ENCODE results near the gene LEMD1.
"Not testable (repeated sequence)": the region's sequence is repeated elsewhere in the genome, so short reads cannot be mapped to it uniquely, and the experiment has no call there.

LEMD1 gene

GRCh38 chr1:205373022-205373797, 48.6 kb downstream of the LEMD1 start:
- Histone ChIP-seq H3K4me3 (no peak overlapping the region), H3K4me1 (peaks cover 43% of the 10 kb centered on the region), H3K27ac (no peak overlapping the region), H3K36me3 (no peaks in the 10 kb centered on the region), H3K9me3 (no peaks in the 10 kb centered on the region), H3K4me2 (peak overlapping the region; percentile 74), H3K9ac (no peak overlapping the region), H3K27me3 (no peaks in the 10 kb centered on the region), H4K20me1 (no peaks in the 10 kb centered on the region)
- no peak for TF ChIP-seq Cebpa-rat (IDR thresholded peaks at IDR 0.05)

- Histone ChIP-seq H3K4me2 (peak overlapping the region; percentile 74; the same call in 1 of the 2 replicates), H3K27ac (no peak overlapping the region), H3K27me3 (no peaks in the 10 kb centered on the region), H4K20me1 (no peaks in the 10 kb centered on the region), H3K36me3 (no peaks in the 10 kb centered on the region), H3K9ac (no peak overlapping the region), H3K4me3 (no peak overlapping the region), H3K4me1 (peaks cover 43% of the 10 kb centered on the region), H3K9me3 (no peaks in the 10 kb centered on the region)
- no peak for TF ChIP-seq Cebpa-rat (IDR thresholded peaks at IDR 0.05)
Measured at GRCh38 chr1:205371871-205372660, 49.8 kb downstream of the LEMD1 start.

- no peak overlapping the region for H3K27ac ChIP-seq
- H3K9me3 ChIP-seq = no peaks in the 10 kb centered on the region
- no peak overlapping the region for H3K4me2 ChIP-seq
- no peaks in the 10 kb centered on the region for H3K36me3 ChIP-seq
- H3K4me3 ChIP-seq = no peak overlapping the region
- no peak overlapping the region for H3K9ac ChIP-seq
- peaks cover 47% of the 10 kb centered on the region for H3K4me1 ChIP-seq
- no peaks in the 10 kb centered on the region for H3K27me3 ChIP-seq
- no peaks in the 10 kb centered on the region for H4K20me1 ChIP-seq
- no peak for TF ChIP-seq Cebpa-rat (IDR thresholded peaks at IDR 0.05)
Measured at GRCh38 chr1:205370780-205371179, 51.1 kb downstream of the LEMD1 start.

- TF ChIP-seq Cebpa-rat (IDR thresholded peaks at IDR 0.05) = no peak
- H3K27ac ChIP-seq = no peak overlapping the region
- no peak overlapping the region for H3K4me2 ChIP-seq
- no peak overlapping the region for H3K9ac ChIP-seq
- no peaks in the 10 kb centered on the region for H3K9me3 ChIP-seq
- H4K20me1 ChIP-seq = no peaks in the 10 kb centered on the region
- no peaks in the 10 kb centered on the region for H3K27me3 ChIP-seq
- peaks cover 38% of the 10 kb centered on the region for H3K4me1 ChIP-seq
- H3K36me3 ChIP-seq = no peaks in the 10 kb centered on the region
- no peak overlapping the region for H3K4me3 ChIP-seq
Measured at GRCh38 chr1:205369701-205370123, 52.1 kb downstream of the LEMD1 start.

GRCh38 chr1:205368478-205368877, 53.4 kb downstream of the LEMD1 start:
- Histone ChIP-seq H3K9ac (no peak overlapping the region), H3K36me3 (no peaks in the 10 kb centered on the region), H3K4me2 (no peak overlapping the region), H4K20me1 (no peaks in the 10 kb centered on the region), H3K4me3 (no peak overlapping the region), H3K9me3 (no peaks in the 10 kb centered on the region), H3K4me1 (peaks cover 26% of the 10 kb centered on the region), H3K27me3 (no peaks in the 10 kb centered on the region), H3K27ac (no peak overlapping the region)
- no peak for TF ChIP-seq Cebpa-rat (IDR thresholded peaks at IDR 0.05)

- no peaks in the 10 kb centered on the region for H3K27me3 ChIP-seq
- no peak for TF ChIP-seq Cebpa-rat (IDR thresholded peaks at IDR 0.05)
- no peaks in the 10 kb centered on the region for H4K20me1 ChIP-seq
- peak overlapping the region; percentile 36 for H3K4me2 ChIP-seq
- H3K9ac ChIP-seq = no peak overlapping the region
- peaks cover 8% of the 10 kb centered on the region for H3K4me1 ChIP-seq
- H3K27ac ChIP-seq = no peak overlapping the region
- H3K4me3 ChIP-seq = no peak overlapping the region
- H3K36me3 ChIP-seq = no peaks in the 10 kb centered on the region
- H3K9me3 ChIP-seq = no peaks in the 10 kb centered on the region
Measured at GRCh38 chr1:205365945-205366463, 55.9 kb downstream of the LEMD1 start.

- H4K20me1 ChIP-seq, H3K27me3 ChIP-seq, H3K9ac ChIP-seq, H3K9me3 ChIP-seq, H3K4me1 ChIP-seq, H3K27ac ChIP-seq, H3K4me3 ChIP-seq, H3K4me2 ChIP-seq, H3K36me3 ChIP-seq: not testable (repeated sequence)
Measured at GRCh38 chr1:205365086-205365485, 56.8 kb downstream of the LEMD1 start.

- no peak overlapping the region for H3K4me2 ChIP-seq
- no peak overlapping the region for H3K27ac ChIP-seq
- H3K4me1 ChIP-seq = peaks cover 10% of the 10 kb centered on the region
- no peak overlapping the region for H3K4me3 ChIP-seq
- H3K9ac ChIP-seq = no peak overlapping the region
- no peaks in the 10 kb centered on the region for H4K20me1 ChIP-seq
- no peak for TF ChIP-seq Cebpa-rat (IDR thresholded peaks at IDR 0.05)
- H3K27me3 ChIP-seq = no peaks in the 10 kb centered on the region
- H3K36me3 ChIP-seq = no peaks in the 10 kb centered on the region
- H3K9me3 ChIP-seq = no peaks in the 10 kb centered on the region
Measured at GRCh38 chr1:205360891-205361290, 61.0 kb downstream of the LEMD1 start.

GRCh38 chr1:205359771-205360565, 61.9 kb downstream of the LEMD1 start:
- Histone ChIP-seq H3K27me3 (no peaks in the 10 kb centered on the region), H3K9ac (no peak overlapping the region), H4K20me1 (no peaks in the 10 kb centered on the region), H3K36me3 (no peaks in the 10 kb centered on the region), H3K4me3 (no peak overlapping the region), H3K27ac (no peak overlapping the region), H3K4me1 (peaks cover 10% of the 10 kb centered on the region), H3K4me2 (no peak overlapping the region), H3K9me3 (no peaks in the 10 kb centered on the region)
- no peak for TF ChIP-seq Cebpa-rat (IDR thresholded peaks at IDR 0.05)

Measured in BLaER1 (cell line).